ENCODE data around the gene C4orf50.

Gene C4orf50

GRCh38 chr4:5992828-5993321 is 25.4 kb downstream of the C4orf50 start:
- no peak for DNase-seq (ENCODE audit: low read depth)

GRCh38 chr4:5992171-5992827 is 25.9 kb downstream of the C4orf50 start:
- no peak for DNase-seq (ENCODE audit: low read depth)
- no peak overlapping the region for H3K4me3 ChIP-seq (ENCODE audit: control insufficient read depth, low read depth, low read length)
- TF ChIP-seq CTCF (IDR thresholded peaks at IDR 0.05; ENCODE audit: control insufficient read depth, insufficient read depth, low read depth, low read length, missing control alignments) = no peak

More at GRCh38 chr4:5992828-5993321, 25.4 kb downstream of the C4orf50 start:
- H3K4me3 ChIP-seq (ENCODE audit: control insufficient read depth, low read depth, low read length) = no peak overlapping the region
- TF ChIP-seq CTCF (IDR thresholded peaks at IDR 0.05; ENCODE audit: control insufficient read depth, insufficient read depth, low read depth, low read length, missing control alignments) = no peak

- H3K4me3 ChIP-seq (ENCODE audit: control insufficient read depth, low read depth, low read length) = no peak overlapping the region
- no peak for TF ChIP-seq CTCF (IDR thresholded peaks at IDR 0.05; ENCODE audit: control insufficient read depth, insufficient read depth, low read depth, low read length, missing control alignments)
- no peak for DNase-seq (ENCODE audit: low read depth)
Observed at GRCh38 chr4:5991405-5991804, 26.8 kb downstream of the C4orf50 start.

GRCh38 chr4:5990446-5991160 is 27.6 kb downstream of the C4orf50 start:
- TF ChIP-seq CTCF (IDR thresholded peaks at IDR 0.05; ENCODE audit: control insufficient read depth, insufficient read depth, low read depth, low read length, missing control alignments) = no peak
- H3K4me3 ChIP-seq (ENCODE audit: control insufficient read depth, low read depth, low read length) = no peak overlapping the region
- DNase-seq (ENCODE audit: low read depth) = no peak

- no peak for TF ChIP-seq CTCF (IDR thresholded peaks at IDR 0.05; ENCODE audit: control insufficient read depth, insufficient read depth, low read depth, low read length, missing control alignments)
- no peak overlapping the region for H3K4me3 ChIP-seq (ENCODE audit: control insufficient read depth, low read depth, low read length)
- no peak for DNase-seq (ENCODE audit: low read depth)
Observed at GRCh38 chr4:5989236-5990225, 28.7 kb downstream of the C4orf50 start.

All from AG09309 (cell line).